NCI-H2107 (cell line): ENCODE data around the gene DAPK3.
"Not testable (repeated sequence)": the region's sequence is repeated elsewhere in the genome, so short reads cannot be mapped to it uniquely, and the experiment has no call there.

Experiments used
- DNase-seq: peaks from one replicate; lab custom pipeline; 2025; lab: John Stamatoyannopoulos, UW

DAPK3 gene

DNA sequence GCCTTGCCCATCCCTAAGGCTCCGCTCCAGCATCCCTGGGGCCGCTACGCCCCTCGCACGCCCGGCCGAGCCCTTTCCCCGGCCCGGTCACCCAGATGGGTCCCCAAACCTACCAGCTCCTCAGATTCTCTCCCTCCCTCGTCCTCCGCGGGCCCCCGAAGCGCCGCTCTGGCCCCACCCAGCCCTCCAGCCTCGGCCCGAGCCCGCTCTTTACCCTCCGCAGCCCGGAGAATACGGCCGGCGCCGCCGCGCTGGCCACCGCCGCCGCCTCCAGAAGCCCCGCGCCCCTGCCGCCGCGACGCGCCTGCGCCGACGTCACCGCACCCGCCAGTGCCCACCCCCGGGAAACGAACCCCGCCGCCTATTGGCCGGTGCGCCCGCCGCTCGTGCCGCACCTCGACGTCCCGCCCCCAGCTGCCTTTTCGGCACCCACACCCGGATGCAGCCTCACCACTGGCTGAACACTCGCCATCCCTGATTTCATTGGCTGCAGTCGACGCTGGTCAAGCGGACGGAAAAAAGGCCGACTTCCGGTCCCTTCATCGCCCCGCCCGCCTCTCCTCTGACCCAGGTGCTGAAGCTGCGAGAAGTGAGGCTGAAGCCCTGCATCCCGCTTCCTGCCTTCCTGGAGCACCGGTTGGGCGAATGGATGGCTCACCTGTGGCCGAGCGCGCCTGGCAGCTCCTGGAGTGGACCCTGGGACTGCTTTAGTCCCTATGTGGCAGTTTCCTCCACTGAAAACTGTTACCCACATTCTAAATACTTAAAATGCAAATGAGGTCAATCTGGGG is at the start of gene DAPK3:
Gene DAPK3 (minus strand): TSS at position 292 of the 791 bp plus-strand sequence. CDS start 1,364 bp downstream, outside the sequence.
- DNase-seq = peak; percentile 94

DNA sequence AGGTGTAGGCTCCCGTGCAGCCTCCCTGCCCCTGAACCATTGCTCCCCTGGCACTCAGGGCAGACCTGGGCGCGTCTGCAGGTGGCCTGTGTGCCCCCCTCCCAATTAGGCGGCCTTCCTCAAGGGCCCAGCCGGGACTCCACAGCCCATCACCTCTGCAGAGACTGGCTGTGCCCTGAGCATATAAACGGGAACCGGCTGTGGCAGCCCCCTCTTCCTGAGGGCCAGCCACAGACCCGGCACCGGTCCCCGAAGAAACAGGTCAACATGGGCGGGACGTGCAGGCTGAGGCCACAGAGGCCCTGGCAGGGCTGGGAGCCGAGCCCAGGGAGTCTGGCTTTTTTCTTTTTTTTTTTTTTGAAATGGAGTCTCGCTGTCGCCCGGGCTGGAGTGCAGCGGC is 48.7 kb upstream of the DAPK3 start:
- no peak for DNase-seq

DNA sequence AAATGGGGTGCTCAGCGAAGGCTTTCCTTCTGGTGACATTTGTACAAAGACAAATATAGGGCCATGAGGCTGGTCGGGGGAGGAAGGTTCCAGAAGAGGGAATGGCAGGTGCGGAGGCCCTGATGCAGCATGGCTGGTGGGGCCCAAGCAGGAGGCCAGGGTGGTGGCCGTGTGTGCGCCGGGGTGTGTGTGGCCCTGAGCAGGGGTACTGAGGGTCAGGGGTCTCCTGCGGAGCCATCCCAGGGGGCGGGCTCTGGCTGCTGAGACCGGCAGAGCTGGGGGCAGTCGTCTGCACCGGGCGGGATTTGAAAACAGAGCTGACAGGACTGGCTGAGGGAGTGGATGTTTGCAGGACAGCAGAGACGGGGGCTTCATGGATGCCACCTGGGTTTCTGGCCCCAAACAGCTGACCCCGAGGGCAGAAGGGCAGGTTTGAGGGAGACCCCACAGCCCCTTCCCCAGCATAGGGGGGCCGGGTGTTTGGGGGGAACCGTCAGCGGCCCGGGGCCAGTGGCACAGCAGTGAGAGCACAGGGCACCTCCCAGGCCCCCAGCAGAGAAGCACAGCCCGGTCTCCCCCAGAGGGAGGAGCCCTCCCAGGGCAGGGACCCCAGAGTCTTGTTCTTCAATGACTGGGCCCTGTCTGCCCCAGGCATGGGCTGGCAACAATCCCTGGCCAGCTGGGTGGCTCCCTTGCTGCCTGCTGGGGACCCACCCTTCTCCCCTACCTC is 48.0 kb upstream of the DAPK3 start:
- no peak for DNase-seq

DNA sequence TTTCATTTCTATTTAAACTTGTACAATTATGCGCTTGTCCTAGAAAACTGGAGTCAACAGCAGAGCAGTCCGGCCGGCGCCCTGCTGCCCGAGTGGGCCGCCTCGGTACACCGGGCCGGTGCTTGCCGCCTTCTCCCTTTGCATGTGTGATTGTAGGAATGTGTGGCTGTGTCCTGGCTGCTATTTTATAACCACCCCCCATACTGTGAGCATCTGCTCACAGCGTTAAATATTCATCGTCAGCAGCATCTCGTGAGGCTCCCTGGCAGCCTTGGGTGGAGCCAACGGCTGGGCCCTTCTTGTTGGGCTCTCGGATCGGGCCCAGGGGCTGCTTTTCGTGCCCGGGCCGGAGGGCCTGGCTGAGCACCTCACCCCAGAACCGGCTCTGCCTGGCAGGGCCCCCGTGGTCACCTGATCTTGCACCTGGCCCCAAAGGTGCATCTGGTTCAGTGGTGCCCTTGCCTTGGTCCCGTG is 47.3 kb upstream of the DAPK3 start:
- DNase-seq = no peak

DNA sequence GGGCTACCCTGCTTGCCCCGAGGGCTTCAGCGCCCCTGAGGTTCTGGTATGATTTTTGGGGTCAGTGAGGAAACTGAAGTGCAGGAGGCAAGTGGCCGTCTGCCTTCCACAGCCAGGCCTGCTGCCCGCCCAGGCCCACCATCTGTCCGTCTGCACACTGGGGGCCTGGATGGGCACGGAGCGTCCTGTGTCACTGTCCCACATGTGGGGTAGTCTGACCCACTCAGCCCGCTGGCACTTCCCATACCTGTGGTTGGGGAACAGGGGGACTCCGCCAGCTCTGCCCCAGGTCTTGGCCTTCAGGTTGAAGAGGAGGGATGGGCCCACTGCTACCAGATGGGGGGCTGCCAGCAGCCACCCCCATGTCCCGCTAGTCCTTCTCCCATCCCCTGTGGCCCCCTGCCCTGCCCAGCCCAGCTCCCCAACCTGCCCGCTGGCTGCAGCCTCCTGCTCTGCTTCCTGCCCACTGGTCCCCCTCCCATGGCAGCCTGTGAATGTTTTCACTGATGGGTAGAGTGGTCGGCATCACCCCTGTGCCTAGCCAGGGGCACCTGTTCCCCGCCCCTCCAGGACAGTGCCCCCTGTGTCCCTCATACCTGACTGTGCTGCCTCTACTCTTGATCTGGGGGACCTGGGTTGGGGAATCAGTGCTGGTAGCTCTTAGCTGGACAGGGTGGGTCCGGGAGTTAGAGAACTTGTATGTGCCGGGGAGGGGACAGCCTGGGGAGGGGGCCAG is 46.2 kb upstream of the DAPK3 start:
- DNase-seq = no peak

DNA sequence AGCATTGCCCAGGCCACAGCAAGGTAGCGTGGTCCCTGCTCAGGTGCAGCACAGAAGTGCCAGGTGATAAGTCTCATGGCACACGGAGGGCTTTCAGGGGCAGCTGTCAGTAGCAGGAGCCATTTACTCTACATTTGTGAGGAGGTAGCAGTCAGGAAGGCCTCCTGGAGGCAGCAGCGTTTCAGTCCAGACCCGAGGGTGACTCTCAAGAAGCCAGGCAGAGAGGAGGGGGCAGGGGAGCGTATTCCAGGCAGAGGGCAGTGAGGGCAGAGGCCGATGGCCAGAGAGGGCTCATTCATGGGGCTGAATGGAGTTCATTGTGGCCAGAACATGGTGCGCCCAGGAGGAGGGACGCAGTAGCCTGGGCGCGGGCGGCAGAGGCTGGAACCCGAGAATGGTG is 45.6 kb upstream of the DAPK3 start:
- no peak for DNase-seq

DNA sequence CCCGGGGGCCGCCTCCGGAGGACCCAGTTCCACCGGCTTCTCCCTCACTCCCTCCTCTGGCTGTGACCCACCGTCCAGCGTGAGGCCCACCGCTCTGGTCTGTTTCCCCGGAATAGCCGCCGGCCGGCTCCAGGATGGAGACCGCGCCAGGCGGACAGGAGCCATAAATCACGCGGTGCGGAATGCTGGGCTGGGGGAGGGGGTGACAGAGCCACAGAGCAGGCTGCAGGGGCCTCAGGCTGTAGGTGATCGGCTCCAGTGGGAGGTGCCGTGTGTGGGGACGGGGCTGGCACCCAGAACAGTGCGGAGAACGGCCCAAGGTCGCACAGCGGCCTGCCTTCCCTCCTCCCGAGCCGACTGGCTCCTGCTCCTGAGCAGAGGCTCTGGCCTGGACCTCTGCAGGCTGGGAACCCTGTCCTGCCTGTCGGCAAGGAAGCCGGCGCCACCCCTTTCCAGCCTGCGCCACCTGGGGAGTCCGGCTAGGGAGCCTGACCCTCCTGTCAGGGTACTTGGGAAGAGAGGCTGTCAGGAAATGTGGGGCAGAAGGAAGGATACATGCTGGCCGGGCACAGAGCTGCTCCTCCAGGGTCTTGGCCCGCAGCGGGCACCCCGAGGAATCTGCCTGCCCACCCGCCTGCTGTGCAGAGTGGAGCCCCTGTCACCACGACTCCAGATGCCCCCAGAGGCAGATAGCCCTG is 45.0 kb upstream of the DAPK3 start:
- DNase-seq = no peak

DNA sequence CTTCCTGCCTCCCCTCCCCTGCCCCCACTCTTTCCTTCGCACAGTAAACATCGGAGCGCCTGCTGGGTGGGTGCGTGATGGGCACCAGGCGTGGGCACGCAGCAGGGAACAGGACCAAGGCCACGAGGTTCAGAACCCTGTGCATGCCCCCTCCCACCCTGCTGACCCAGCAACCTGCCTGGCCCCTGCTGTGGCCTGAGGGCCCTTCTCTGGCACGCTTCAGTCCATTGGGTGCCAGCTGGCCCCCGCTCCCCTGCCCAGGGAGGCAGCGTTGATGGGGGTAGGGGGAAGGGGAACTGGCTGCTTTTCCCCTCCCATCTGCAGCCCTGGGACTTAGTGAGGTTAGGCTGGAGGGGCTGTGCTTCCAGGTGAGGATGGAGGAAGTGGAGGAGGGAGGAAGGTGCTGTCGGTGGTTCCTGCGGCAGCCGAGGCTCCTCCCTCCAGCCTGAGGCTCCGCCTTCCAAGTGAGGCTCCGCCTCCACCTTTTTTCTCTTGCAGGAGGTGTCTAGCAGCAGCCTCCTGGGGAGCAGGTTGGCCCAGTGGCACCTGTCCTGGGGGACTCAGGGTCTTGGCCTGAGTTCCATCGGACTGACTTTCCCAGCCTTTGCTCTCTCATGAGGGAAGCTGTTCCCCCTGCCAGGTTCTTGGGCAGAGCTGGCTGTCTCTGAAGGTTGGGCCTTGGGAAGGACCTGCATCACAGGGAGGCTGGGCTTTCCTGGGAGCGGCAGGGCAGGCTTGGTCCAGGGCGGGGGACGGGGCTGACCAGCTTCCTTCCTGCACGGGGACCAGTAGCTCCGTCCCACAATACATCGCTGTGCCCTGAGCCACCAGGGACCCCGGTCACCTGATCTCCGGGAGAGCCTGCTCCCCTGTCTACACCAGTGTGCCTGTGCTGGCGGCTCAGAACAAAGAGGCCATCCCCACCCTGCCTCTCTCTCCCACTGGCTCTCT is 43.9 kb upstream of the DAPK3 start:
- DNase-seq = no peak

DNA sequence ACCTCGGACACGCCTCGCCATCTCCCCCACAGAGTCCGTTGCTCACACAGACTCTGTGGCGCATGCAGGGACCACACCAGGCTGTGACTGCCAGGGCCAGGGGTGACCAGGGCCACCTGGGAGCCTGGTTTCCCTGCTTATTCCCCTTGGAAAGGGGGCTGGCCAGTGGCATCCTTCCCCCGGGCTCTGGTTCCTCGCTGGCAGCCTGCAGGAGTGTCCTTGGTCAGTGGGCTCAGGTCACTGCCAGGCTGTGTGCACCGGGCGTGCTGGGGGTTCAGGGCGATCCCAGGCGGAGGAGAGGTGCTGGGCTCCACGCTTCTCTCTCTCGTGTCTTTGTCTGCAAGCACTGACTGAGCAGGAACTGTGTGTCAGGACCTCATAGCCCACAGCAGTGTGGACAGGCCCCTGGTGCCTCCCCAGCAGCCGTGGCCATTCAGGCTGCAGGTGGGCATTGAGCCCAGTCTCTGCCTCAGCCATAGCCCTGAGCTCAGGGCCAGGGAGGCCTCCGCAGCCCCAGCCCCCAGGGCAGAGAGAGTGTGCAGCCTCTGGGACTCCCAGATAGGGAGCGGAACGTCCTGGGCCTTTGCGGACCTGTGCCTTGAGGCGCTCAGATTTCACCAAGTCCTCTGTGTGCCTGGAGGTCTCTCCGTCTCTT is 43.1 kb upstream of the DAPK3 start:
- DNase-seq = no peak

DNA sequence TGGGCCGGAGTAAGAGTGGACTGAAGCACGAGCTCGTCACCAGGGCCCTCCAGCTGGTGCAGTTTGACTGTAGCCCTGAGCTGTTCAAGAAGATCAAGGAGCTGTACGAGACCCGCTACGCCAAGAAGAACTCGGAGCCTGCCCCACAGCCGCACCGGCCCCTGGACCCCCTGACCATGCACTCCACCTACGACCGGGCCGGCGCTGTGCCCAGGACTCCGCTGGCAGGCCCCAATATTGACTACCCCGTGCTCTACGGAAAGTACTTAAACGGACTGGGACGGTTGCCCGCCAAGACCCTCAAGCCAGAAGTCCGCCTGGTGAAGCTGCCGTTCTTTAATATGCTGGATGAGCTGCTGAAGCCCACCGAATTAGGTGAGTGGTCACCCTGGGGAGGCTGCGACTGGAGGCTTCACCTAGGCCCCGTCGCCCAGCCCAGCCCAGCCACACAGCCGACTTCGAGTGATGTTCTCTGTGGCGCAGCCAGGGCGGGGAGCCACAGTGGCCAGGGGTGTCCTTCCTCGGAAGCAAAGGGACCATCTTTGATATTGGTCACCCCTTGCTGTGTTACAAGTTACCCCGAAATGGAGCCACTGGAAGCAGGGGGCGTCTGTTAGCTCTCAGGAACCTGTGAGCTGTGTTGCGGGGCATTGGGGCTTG is 42.2 kb upstream of the DAPK3 start:
- no peak for DNase-seq

DNA sequence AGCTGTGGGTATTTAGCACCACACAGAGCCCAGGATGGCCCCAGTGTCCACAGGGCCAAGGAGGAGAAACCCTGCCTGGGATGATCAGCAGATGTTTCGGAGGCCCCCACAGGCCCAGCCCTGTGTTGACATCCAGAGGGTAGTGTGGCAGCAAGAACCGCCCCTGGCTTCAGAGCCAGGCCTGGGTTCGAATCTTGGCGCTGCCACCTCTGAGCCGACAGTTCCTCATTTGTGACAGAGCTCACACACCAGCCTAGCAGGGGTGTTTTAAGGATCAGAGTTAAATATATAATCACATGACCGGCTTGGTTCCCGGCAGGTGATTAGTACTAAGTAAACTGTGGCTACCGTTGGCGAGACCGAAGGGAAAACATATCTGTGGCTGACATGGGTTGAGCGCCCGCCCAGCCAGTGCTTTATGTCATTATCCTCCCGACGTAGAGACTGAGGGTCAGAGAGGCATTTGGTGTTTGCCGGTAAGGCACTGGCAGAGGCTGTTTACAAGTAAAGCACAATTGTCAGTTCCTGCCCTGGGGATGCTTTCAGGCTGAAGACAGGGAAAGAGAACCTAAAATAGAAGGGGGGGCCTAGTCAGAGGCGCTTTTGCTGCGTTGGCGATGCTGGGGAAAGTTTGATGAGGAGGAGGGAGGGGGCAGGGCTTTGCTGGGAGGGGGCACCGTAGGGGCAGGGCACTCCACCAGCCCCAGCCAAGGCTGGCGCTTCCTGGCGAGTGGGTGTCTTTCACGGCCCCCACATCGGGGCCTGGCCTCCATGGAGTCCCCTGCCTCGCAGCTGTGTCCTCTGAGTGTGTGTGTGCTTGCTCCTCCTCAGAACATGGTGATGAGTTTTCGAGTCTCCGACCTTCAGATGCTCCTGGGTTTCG is 41.4 kb upstream of the DAPK3 start:
- DNase-seq = peak; percentile 71

DNA sequence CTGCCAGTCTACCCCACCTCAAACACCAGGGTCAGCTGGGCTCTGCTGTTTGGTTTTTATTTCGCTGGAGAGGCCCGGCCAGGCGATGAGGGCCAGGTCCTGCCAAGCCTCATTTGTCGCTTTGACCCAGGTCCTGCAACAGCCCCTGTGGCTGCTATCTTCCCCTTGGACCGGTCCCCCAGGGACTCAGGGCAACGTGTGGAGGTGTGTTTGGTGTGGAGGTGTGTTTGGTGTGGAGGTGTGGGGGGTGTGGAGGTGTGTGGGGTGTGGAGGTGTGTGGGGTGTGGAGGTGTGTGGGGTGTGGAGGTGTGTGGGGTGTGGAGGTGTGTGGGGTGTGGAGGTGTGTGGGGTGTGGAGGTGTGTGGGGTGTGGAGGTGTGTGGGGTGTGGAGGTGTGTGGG is 40.5 kb upstream of the DAPK3 start:
- DNase-seq = not testable (repeated sequence)

DNA sequence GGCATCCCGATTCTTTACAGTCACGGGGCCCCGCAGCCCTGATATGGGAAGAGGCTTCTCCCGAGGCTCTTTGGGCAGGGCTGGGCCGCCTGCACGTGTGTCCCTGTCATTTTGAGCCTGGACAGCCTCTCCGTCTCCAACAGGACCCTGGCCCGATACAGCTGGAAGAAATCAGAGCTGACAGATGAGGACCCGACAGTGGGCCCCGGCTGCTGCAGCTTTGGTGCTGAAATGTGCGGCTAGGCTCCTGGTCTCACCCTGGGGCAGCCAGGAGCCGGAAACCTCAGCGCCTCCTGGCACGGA is 39.9 kb upstream of the DAPK3 start:
- DNase-seq = no peak

DNA sequence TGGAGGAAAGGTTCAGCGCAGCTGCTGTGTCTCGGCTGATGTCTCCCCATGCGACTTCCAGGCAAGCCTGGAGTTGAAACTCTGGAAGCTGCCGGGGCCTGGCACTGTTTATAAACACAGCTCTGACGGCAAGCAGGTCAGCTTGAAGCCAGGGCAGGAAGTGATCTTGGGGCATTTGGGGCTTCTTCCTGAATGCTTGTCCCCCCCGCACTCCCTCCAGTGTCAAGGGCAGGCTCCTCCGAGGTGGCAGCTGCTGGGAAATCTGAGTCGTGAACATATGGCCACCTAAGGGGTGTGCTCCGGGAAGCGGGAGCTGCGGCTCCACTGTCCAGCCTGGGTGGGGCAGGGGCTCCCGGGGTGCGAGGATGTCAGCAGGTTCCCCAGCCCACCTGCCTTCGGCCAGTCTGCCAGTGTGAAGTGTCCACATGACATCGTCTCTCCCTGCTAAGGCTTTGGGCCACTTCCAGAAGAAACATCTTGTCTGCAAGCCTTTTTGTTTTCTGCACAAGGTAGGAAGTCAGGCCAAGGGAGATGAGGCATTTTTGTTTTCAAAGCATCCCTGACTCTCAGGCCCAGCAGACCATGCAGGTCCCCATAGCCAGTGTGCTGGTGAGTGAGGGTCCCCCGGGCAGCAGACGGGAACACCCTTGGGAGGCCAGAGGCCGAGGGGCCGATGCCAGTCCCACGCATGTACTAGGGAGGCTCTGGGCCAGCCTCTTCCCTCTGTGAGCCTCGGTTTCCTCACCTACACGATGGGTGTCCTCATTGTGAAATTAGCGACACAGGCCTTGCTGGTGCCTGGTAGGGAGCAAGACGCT is 39.3 kb upstream of the DAPK3 start:
- no peak for DNase-seq

DNA sequence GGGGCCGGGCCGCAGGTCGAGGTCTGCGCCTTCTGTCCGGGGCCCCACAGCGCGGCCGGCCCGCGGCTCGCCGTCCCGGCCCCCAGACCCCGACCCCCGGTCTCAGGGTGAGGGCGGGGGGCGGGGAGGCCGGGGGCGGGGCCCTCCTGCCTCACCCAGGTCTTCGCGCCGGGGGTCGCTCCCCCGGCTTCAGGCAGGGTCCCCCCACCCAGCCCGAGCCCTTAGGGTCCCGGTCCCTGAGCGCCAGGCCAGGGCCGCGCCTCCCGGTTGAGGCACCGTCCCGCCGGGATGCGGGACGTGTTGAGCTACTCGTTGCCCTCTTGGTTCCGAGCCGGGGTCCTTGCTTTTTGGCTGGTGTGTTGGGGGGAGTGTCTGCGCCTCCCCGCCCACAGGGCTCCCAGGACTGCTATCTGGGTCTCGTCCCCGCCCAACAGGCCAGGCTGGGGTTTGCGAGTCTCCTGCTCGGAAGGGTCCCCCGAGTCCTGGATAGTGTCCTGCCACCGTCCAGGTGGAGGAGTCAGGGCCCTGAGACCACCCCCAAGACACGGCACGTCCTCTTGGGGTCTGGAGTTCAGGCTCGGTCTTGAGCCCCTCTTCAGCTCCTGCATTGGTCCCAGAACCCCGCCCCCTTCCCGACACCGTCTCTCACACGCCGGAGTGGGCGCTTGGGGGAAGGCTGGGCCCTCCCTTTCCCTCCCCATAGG is 37.1 kb upstream of the DAPK3 start:
- DNase-seq = no peak

DNA sequence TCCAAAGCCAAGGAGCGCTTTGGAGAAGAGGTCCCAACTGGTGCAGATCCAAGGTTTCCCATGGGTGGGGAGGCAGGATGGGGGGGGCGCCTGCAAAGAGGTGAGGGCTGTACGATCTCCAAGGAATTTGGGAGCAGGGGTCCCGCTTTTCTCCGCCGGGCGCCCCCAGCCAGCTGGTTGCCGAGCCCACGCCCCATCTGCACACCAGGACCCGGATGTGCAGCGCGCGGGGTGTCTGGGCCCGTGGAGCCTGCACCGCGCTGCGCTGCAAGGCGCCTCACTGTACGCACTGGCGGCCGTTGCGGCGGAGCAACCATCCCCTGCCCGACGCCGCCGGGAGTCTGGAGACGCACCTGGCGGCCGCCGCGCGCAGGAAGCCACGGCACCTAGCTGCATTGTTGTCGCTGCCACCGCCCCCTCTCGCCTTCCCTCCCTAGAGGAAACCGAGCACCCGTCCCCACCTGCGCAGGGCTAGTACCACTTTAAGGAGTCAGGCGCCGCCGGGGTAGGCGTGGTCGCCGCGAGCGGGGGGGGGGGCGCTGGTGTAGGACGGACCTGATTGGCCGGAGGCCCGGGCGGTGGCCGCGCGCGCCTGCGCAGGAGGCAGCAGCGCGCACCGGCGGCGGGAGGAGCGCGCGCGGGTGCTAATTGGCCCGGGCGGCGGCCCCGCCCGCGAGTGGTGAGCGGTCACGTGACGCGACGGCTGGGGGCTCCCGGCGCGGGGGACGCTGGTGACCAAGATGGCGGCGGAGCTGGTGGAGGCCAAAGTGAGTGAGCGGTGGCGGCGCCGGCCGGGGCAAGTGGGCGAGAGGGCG is 36.3 kb upstream of the DAPK3 start, which contains the start of gene PIAS4:
Gene PIAS4 (plus strand): TSS at position 716 of the 815 bp plus-strand sequence. CDS start 25 bp downstream, at position 741.
- peak; percentile 99 for DNase-seq
